A549 (cell line): ENCODE measurements around the gene CCDC90B.

ENCODE experiments used
- CBX2 ChIP-seq: fragments of 200-600 bp; sonication (generic); IDR thresholded peaks from 2 replicates; pipeline ENCODE4 v1.6.1; 2016; ENCODE audit warnings: low read depth, mild to moderate bottlenecking, borderline replicate concordance
- CHD4 ChIP-seq: fragments of 200-600 bp; sonication (generic); IDR thresholded peaks from 2 replicates; pipeline ENCODE4 v1.6.1; 2016; ENCODE audit warnings: antibody characterized with exemption, mild to moderate bottlenecking, borderline replicate concordance
- CTCF ChIP-seq: fragments of >200 bp; sonication (Bioruptor Twin); formaldehyde crosslinking; IDR thresholded peaks from 3 replicates; pipeline ENCODE4 v1.5.1; 2016
- HOXB5 ChIP-seq: fragments of 250-450 bp; sonication (Bioruptor Pico); IDR thresholded peaks from 2 replicates; pipeline ENCODE4 v1.5.0; 2020; ENCODE audit warnings: mild to moderate bottlenecking, moderate library complexity
- JUN ChIP-seq, 2 experiments: fragments of >200 bp; sonication (Bioruptor Twin); formaldehyde crosslinking; IDR thresholded peaks; 2 replicates in 1 of 2; 3 replicates in 1 of 2; pipeline ENCODE4 v1.6.1; 2016 to 2017
- POLR2A ChIP-seq: IDR thresholded peaks from 2 replicates; pipeline ENCODE4 v1.6.1; 2012; ENCODE audit warnings: mild to moderate bottlenecking, low read length
- REST ChIP-seq: fragments of 200-600 bp; sonication (generic); IDR thresholded peaks from 2 replicates; pipeline ENCODE4 v1.6.1; 2016; ENCODE audit warnings: antibody characterized with exemption, mild to moderate bottlenecking, moderate library complexity
- RFX5 ChIP-seq: fragments of 450-650 bp; IDR thresholded peaks from 2 replicates; pipeline ENCODE4 v1.7.1; 2014; ENCODE audit warnings: antibody characterized with exemption, mild to moderate bottlenecking, moderate library complexity

DNA sequence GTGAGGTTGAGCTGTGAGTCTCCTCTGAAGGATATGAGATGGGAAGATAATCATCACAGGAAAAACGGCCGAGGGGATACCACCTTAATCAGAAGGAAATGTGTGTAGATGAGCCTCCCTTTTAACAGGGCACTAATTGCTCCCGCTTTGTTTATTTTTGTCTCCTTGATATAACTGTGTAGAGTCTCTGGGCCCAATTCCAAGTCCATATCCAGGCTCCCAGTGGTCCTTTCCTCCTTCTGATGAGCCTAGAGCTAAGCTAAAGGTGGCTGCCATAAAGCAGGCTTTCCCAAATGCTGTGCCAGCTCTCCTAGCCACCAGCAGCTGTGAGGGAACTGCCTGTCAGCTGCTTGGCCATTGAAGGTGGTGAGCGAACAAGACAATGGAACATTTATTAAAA is 17.1 kb upstream of the CCDC90B start:
- TF ChIP-seq REST (no peak), CTCF (no peak), CHD4 (no peak), JUN (IDR thresholded peaks at IDR 0.05) (no peak), RFX5 (no peak), CBX2 (no peak), POLR2A (no peak), HOXB5 (no peak)
